Neutrophil (primary cell): ENCODE data around the gene DMD.
"Not testable (repeated sequence)": the region's sequence is repeated elsewhere in the genome, so short reads cannot be mapped to it uniquely, and the experiment has no call there.

ENCODE experiments used
- H3K27ac ChIP-seq: fragments of 200-600 bp; sonication (generic); 2 replicates; pipeline ENCODE4 v1.5.1; 2016; ENCODE audit warnings: mild to moderate bottlenecking, moderate library complexity
- H3K27me3 ChIP-seq: fragments of 200-600 bp; sonication (generic); 2 replicates; pipeline ENCODE4 v1.6.0; 2016; ENCODE audit warnings: mild to moderate bottlenecking
- H3K36me3 ChIP-seq: fragments of 200-600 bp; sonication (generic); 2 replicates; pipeline ENCODE4 v1.5.1; 2017
- H3K4me1 ChIP-seq, 2 experiments: fragments of 200-600 bp in 1 of 2; sonication (generic) in 1 of 2; 1 replicate in 1 of 2; 2 replicates in 1 of 2; pipeline versions ENCODE4 v1.5.1 to v1.6.1; 2013 to 2016; ENCODE audit warnings: low read depth in 1 of 2, low read length in 1 of 2, mild to moderate bottlenecking in 1 of 2, moderate library complexity in 1 of 2; ENCODE audit not compliant: control insufficient read depth in 1 of 2, insufficient read depth in 1 of 2
- H3K4me3 ChIP-seq, 2 experiments: fragments of 200-600 bp in 1 of 2; sonication (generic) in 1 of 2; 1 replicate in 1 of 2; 2 replicates in 1 of 2; pipeline ENCODE4 v1.5.1; 2013 to 2016; ENCODE audit warnings: low read depth in 1 of 2, low read length in 1 of 2, mild to moderate bottlenecking in 1 of 2, moderate library complexity in 1 of 2
- H3K9me3 ChIP-seq: fragments of 200-600 bp; sonication (generic); 2 replicates; pipeline ENCODE4 v1.5.1; 2016
- TF ChIP-seq, protein P1 (sequence below): fragments of 200-600 bp; sonication (generic); IDR thresholded peaks from 2 replicates; pipeline ENCODE4 v1.5.1; 2016; ENCODE audit warnings: antibody characterized with exemption

Gene DMD

DNA sequence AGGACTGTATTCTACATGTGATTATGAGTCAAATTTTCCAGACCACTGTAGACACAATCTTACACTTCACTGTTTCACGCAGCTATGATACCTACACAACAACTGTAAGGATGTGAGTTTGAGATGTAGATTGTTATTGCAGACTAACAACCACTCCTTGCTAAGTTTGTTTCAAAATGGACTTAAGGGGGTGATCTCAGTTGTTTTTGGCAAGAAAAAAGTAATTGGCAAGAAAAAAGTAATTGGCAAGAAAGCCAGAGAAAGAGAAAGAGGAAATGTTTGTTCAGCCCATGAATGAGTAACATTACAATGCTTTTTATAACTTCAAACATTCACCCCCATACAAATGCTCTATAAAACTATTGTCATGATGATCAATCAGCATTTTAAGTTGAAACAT is 466.4 kb downstream of the DMD start:
- H3K27ac ChIP-seq, result no peak overlapping the region
- no peaks in the 10 kb centered on the region for H3K27me3 ChIP-seq
- H3K36me3 ChIP-seq, result no peaks in the 10 kb centered on the region
- H3K4me1 ChIP-seq, result no peaks in the 10 kb centered on the region
- TF ChIP-seq, protein P1, sequence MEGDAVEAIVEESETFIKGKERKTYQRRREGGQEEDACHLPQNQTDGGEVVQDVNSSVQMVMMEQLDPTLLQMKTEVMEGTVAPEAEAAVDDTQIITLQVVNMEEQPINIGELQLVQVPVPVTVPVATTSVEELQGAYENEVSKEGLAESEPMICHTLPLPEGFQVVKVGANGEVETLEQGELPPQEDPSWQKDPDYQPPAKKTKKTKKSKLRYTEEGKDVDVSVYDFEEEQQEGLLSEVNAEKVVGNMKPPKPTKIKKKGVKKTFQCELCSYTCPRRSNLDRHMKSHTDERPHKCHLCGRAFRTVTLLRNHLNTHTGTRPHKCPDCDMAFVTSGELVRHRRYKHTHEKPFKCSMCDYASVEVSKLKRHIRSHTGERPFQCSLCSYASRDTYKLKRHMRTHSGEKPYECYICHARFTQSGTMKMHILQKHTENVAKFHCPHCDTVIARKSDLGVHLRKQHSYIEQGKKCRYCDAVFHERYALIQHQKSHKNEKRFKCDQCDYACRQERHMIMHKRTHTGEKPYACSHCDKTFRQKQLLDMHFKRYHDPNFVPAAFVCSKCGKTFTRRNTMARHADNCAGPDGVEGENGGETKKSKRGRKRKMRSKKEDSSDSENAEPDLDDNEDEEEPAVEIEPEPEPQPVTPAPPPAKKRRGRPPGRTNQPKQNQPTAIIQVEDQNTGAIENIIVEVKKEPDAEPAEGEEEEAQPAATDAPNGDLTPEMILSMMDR, result no peak
- no peaks in the 10 kb centered on the region for H3K9me3 ChIP-seq
- no peak overlapping the region for H3K4me3 ChIP-seq

GRCh38 chrX:32741910-32742309 is 469.4 kb downstream of the DMD start:
- Histone ChIP-seq H3K9me3 (no peaks in the 10 kb centered on the region), H3K27me3 (no peaks in the 10 kb centered on the region), H3K4me1 (no peaks in the 10 kb centered on the region), H3K4me3 (no peak overlapping the region), H3K27ac (no peak overlapping the region), H3K36me3 (no peaks in the 10 kb centered on the region)
- TF ChIP-seq, protein P1, result no peak

- H3K4me1 ChIP-seq, result no peaks in the 10 kb centered on the region
- no peaks in the 10 kb centered on the region for H3K9me3 ChIP-seq
- H3K27ac ChIP-seq, result no peak overlapping the region
- no peak overlapping the region for H3K4me3 ChIP-seq
- no peaks in the 10 kb centered on the region for H3K27me3 ChIP-seq
- TF ChIP-seq, protein P1, result no peak
- H3K36me3 ChIP-seq, result no peaks in the 10 kb centered on the region
Observed at GRCh38 chrX:32708542-32708941, 502.8 kb downstream of the DMD start.

- H3K4me1 ChIP-seq, H3K27ac ChIP-seq, H3K36me3 ChIP-seq, H3K4me3 ChIP-seq, H3K9me3 ChIP-seq, H3K27me3 ChIP-seq: not testable (repeated sequence)
Observed at GRCh38 chrX:32705385-32705784, 506.0 kb downstream of the DMD start.

DNA sequence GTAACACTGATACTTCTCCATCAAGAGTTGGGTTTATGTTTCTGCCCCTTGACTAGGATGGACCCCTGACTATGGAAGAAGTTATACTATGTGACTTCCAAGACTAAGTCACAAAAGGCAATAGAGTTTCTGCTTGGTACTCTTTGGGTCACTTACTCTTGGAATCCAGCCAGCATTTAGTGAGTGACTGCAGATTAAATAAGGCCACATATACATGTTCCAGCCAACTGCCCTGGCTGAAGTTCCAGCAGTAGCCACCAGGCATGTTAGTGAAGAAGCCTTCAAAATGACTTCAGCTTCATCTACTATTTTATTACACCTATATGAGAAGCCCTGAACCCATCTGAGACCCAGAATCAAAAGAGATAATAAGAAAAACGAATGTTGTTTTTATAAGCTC is 524.0 kb downstream of the DMD start:
- Histone ChIP-seq H3K4me1 (no peaks in the 10 kb centered on the region), H3K36me3 (no peaks in the 10 kb centered on the region), H3K9me3 (no peaks in the 10 kb centered on the region), H3K27ac (no peak overlapping the region), H3K27me3 (no peaks in the 10 kb centered on the region), H3K4me3 (no peak overlapping the region)
- TF ChIP-seq, protein P1, result no peak

GRCh38 chrX:32678487-32678886 is 532.9 kb downstream of the DMD start:
- Histone ChIP-seq H3K36me3 (no peaks in the 10 kb centered on the region), H3K27me3 (no peaks in the 10 kb centered on the region), H3K4me3 (no peak overlapping the region), H3K27ac (no peak overlapping the region), H3K9me3 (no peaks in the 10 kb centered on the region), H3K4me1 (no peaks in the 10 kb centered on the region)
- TF ChIP-seq, protein P1, result no peak
